ENCODE results near the gene ING4.

ING4 gene

DNA sequence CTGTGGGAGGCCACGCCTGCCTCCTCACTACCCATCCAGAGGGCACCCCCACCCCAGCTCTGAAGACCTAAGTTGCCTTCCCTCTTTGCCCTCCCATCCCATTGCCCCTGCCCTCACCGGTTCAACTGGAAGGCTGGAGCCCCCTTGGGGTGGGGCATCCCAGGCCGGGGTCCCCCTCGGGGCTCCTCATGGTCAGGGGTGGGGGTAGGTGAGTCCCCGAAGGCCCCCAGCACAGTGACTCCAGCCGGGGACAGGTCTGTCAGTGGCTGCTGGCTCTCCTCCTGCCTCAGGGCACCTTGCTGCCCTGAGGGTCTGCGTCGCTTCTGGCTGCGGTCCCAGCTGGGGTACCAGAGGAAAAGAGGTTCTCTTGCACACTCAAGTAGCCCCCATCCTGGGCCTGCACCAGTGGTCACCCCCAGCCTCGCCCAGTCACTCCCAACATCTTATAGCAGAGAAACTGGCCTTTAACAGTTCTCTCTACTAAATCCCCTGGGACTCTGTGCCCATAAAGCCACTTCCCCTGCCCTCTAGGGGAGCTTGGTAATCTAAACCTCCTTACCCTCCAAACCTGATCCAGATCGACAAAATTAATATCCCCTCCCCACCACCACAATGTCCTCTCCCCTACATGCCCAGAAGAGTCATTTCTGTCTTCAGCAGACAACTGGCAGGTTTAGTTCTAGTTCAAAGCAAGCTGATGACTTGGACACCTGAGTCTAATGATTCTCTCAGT, 32.6 kb upstream of the ING4 start:
- no peaks in the 10 kb centered on the region for H3K36me3 ChIP-seq (ENCODE audit: control insufficient read depth, insufficient read depth, low read length)
- no peaks in the 10 kb centered on the region for H3K27me3 ChIP-seq (replicated peaks; ENCODE audit: control insufficient read depth, insufficient read depth, low read length)
- TF ChIP-seq, protein P1, sequence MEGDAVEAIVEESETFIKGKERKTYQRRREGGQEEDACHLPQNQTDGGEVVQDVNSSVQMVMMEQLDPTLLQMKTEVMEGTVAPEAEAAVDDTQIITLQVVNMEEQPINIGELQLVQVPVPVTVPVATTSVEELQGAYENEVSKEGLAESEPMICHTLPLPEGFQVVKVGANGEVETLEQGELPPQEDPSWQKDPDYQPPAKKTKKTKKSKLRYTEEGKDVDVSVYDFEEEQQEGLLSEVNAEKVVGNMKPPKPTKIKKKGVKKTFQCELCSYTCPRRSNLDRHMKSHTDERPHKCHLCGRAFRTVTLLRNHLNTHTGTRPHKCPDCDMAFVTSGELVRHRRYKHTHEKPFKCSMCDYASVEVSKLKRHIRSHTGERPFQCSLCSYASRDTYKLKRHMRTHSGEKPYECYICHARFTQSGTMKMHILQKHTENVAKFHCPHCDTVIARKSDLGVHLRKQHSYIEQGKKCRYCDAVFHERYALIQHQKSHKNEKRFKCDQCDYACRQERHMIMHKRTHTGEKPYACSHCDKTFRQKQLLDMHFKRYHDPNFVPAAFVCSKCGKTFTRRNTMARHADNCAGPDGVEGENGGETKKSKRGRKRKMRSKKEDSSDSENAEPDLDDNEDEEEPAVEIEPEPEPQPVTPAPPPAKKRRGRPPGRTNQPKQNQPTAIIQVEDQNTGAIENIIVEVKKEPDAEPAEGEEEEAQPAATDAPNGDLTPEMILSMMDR (IDR thresholded peaks at IDR 0.05; ENCODE audit: insufficient read depth, low read length, poor library complexity, severe bottlenecking), result no peak

DNA sequence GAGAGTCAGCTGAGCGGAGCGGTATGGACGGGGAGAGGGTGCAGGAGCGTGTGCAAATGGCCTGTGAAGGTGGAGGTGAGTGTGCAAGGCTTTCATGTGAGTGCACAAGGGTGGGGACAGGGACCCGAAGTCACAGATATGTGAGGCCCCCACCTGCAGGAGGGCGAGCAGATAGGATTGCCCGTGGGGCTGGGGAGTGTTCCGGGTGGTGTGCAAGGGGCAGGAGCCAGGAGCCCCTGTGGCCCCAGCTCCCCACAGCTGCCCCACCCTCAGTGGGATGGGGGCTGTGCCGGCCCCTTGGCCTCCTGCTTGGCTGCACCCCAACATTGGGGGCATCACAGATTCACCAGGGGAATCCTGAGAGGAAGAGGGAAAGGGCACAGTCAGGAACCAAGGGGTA, 31.8 kb upstream of the ING4 start:
- TF ChIP-seq, protein P1 (IDR thresholded peaks at IDR 0.05; ENCODE audit: insufficient read depth, low read length, poor library complexity, severe bottlenecking), result no peak
- Histone ChIP-seq H3K27me3 (replicated peaks; ENCODE audit: control insufficient read depth, insufficient read depth, low read length) (no peaks in the 10 kb centered on the region), H3K36me3 (ENCODE audit: control insufficient read depth, insufficient read depth, low read length) (no peaks in the 10 kb centered on the region), H3K4me3 (replicated peaks; ENCODE audit: low read depth, low read length) (no peak overlapping the region)
- DNase-seq (ENCODE audit: extremely low read depth, insufficient read length), result no peak

More for the DNA sequence above, 32.6 kb upstream of the ING4 start:
- no peak for DNase-seq (ENCODE audit: extremely low read depth, insufficient read length)
- H3K4me3 ChIP-seq (replicated peaks; ENCODE audit: low read depth, low read length), result no peak overlapping the region

DNA sequence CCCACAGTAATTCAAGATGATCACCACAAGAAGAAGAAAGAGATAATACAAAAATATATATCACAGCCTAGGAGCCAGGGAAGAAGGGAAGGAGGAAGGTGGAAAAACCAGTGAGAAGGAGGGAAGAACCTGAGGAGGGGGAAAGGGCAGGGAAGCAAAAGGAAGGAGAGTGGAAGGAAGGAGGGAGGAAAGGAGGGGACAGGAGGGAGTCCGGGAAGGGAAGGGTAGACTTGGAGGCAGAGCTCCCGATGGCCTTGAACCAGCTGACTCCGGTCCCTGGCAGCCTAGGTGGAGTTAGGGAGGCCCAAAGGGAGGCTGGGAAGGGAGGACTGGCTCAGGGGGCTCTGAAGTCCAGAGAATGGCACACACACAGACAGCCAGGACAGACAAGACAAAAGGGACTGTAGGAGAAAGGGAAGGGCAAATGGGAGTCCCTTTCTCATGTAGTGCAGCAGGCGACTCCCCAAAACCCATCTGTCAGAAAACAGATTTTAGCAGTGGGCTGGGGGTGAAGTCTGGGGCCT, 31.0 kb upstream of the ING4 start:
- Histone ChIP-seq H3K36me3 (ENCODE audit: control insufficient read depth, insufficient read depth, low read length) (no peaks in the 10 kb centered on the region), H3K4me3 (replicated peaks; ENCODE audit: low read depth, low read length) (no peak overlapping the region), H3K27me3 (replicated peaks; ENCODE audit: control insufficient read depth, insufficient read depth, low read length) (no peaks in the 10 kb centered on the region)
- TF ChIP-seq, protein P1 (IDR thresholded peaks at IDR 0.05; ENCODE audit: insufficient read depth, low read length, poor library complexity, severe bottlenecking), result no peak
- no peak for DNase-seq (ENCODE audit: extremely low read depth, insufficient read length)

DNA sequence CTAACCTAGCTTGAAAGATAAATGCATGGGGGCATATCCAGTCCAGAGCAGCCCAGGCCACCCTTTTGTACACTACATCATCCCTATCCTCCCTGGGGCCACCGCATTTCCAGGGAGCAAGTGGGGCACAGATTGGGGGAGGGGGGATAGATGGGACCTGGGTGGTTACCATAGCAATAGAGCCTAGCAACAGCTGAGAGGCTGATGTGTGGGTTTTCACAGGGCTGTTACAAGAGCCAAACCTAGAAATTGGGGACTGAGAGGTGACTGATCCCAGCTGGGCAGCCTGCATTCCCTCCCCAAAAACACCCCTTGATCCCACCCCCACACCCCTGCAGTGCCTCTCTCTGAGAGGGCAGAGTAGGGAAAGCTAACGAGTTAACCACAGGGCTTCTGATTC, 30.0 kb upstream of the ING4 start:
- no peak overlapping the region for H3K4me3 ChIP-seq (replicated peaks; ENCODE audit: low read depth, low read length)
- H3K27me3 ChIP-seq (replicated peaks; ENCODE audit: control insufficient read depth, insufficient read depth, low read length), result no peaks in the 10 kb centered on the region
- H3K36me3 ChIP-seq (ENCODE audit: control insufficient read depth, insufficient read depth, low read length), result no peaks in the 10 kb centered on the region
- DNase-seq (ENCODE audit: extremely low read depth, insufficient read length), result no peak
- TF ChIP-seq, protein P1 (IDR thresholded peaks at IDR 0.05; ENCODE audit: insufficient read depth, low read length, poor library complexity, severe bottlenecking), result no peak

DNA sequence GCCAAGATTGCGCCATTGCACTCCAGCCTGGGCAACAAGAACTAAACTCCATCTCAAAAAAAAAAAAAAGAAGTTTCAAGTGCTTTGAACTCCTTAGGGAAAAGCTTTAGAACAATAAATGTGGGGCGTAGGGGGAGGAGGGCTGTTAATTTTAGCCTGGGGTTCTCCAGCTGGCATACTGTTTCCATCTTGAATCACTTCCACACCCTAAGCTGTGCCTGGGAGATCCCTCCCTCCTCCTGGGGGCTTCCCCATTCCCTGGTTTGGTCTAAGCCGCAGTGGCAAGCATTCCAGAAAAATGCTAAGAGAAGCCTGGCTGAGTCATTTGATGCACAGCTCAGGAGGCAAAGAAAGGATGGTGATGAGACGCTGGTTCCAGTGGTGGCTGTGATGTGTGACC, 28.6 kb upstream of the ING4 start:
- no peak for DNase-seq (ENCODE audit: extremely low read depth, insufficient read length)
- Histone ChIP-seq H3K27me3 (replicated peaks; ENCODE audit: control insufficient read depth, insufficient read depth, low read length) (no peaks in the 10 kb centered on the region), H3K36me3 (ENCODE audit: control insufficient read depth, insufficient read depth, low read length) (no peaks in the 10 kb centered on the region), H3K4me3 (replicated peaks; ENCODE audit: low read depth, low read length) (no peak overlapping the region)
- TF ChIP-seq, protein P1 (IDR thresholded peaks at IDR 0.05; ENCODE audit: insufficient read depth, low read length, poor library complexity, severe bottlenecking), result no peak
